CD4-positive, alpha-beta T cell (primary cell): ENCODE data around the gene GABARAP. TPM values are rescaled to one million over a fixed set of nuclear protein-coding genes. Genes with fewer than 3 reads are reported as not detected.

Source experiments
- ATAC-seq: fragments of 200-7000 bp; cut with Tn5 transposase; one replicate; pipeline ENCODE4 v1.10.0; 2022; ENCODE audit warnings: mild to moderate bottlenecking; ENCODE audit not compliant: poor library complexity
- CTCF ChIA-PET: fragments of 350-600 bp; sonication (Branson Sonifier 250); formaldehyde crosslinking; loops from one replicate; lab custom pipeline; 2021; ENCODE audit warnings: antibody characterized with exemption, inconsistent platforms; lab: Charles Lee
- POLR2A ChIA-PET: fragments of 350-600 bp; sonication (Branson Sonifier 250); formaldehyde crosslinking; loops from one replicate; lab custom pipeline; 2021; ENCODE audit warnings: antibody characterized with exemption, inconsistent platforms; lab: Charles Lee
- DNase-seq, 14 experiments: peaks; one replicate each; pipeline ENCODE4 v3.0.0-alpha.2; 2013 to 2020; ENCODE audit warnings: mixed read lengths in 2 of 14
- H3K27ac ChIP-seq, 2 donors: one replicate each; pipeline versions ENCODE4 v1.5.1 to v1.7.0; 2013; ENCODE audit warnings: low read length in 2 of 2, low read depth in 1 of 2, mild to moderate bottlenecking in 1 of 2
- H3K27me3 ChIP-seq, 2 experiments: 1 replicate in 1 of 2; 2 replicates in 1 of 2; pipeline versions ENCODE4 v1.6.1 to v1.7.0; 2013; ENCODE audit warnings: low read length in 2 of 2, control low read depth in 1 of 2, mild to moderate bottlenecking in 1 of 2, moderate library complexity in 1 of 2; ENCODE audit not compliant: insufficient read depth in 2 of 2, control insufficient read depth in 1 of 2
- H3K36me3 ChIP-seq: one replicate; pipeline ENCODE4 v1.6.1; 2013; ENCODE audit warnings: low read length, control low read depth; ENCODE audit not compliant: insufficient read depth
- H3K4me1 ChIP-seq: one replicate; pipeline ENCODE4 v1.6.1; 2013; ENCODE audit warnings: low read length, control low read depth; ENCODE audit not compliant: insufficient read depth
- H3K4me3 ChIP-seq: one replicate; pipeline ENCODE4 v1.5.1; 2013; ENCODE audit warnings: mild to moderate bottlenecking, low read length, moderate library complexity
- H3K9me3 ChIP-seq, 2 experiments: 1 replicate in 1 of 2; 2 replicates in 1 of 2; pipeline versions ENCODE4 v1.6.1 to v1.7.0; 2013; ENCODE audit warnings: low read length in 2 of 2, mild to moderate bottlenecking in 2 of 2, control low read depth in 1 of 2, moderate library complexity in 1 of 2; ENCODE audit not compliant: control insufficient read depth in 1 of 2, insufficient read depth in 1 of 2
- H3K27ac Mint-ChIP-seq: one replicate; pipeline ENCODE4 v1.8.0; 2020; ENCODE audit warnings: mixed read lengths
- H3K27me3 Mint-ChIP-seq: one replicate; pipeline ENCODE4 v1.8.0; 2021; ENCODE audit warnings: mixed read lengths
- H3K36me3 Mint-ChIP-seq: one replicate; pipeline ENCODE4 v1.8.0; 2021; ENCODE audit warnings: low read depth, mixed read lengths
- H3K4me1 Mint-ChIP-seq: one replicate; pipeline ENCODE4 v1.8.0; 2021; ENCODE audit warnings: low read depth, mixed read lengths
- H3K4me3 Mint-ChIP-seq: one replicate; pipeline ENCODE4 v1.8.0; 2020; ENCODE audit warnings: mild to moderate bottlenecking, mixed read lengths
- H3K9me3 Mint-ChIP-seq: one replicate; pipeline ENCODE4 v1.8.0; 2020; ENCODE audit warnings: mixed read lengths
- CTCF ChIP-seq: fragments of 200-600 bp; IDR thresholded peaks from one replicate; pipeline ENCODE4 v1.8.0; 2022; ENCODE audit warnings: antibody characterized with exemption, mild to moderate bottlenecking
- intact Hi-C, 2 experiments: fragments of 100-400 bp; cut with DNase I in 1 of 2; cut with micrococcal nuclease in 1 of 2; formaldehyde crosslinking; loops; one replicate each; pipeline versions ENCODE4 v1.15.1 to v1.9.0; 2023 to 2025; cut with DNase I, micrococcal nuclease
- total RNA-seq, 174 experiments: library from RNA in 2 of 174; stranded (reverse) in 2 of 174; gene quantifications; one replicate each; pipeline ENCODE4 v1.2.3 and lab custom pipeline; 2021 to 2026

Gene GABARAP
- total RNA-seq, 2 experiments from 2014 or later, result 182 to 195 TPM

- peak overlapping the region; percentile 93 for H3K27ac Mint-ChIP-seq
- DNase-seq, result peak in 4 of 14 experiments; percentile 21 to 64 (median 46)
Measured at GRCh38 chr17:7215652-7216180, 26.5 kb downstream of the GABARAP start.

GRCh38 chr17:7215136-7215638 lies 27.1 kb downstream of the GABARAP start:
- peaks cover 5% of the 10 kb centered on the region for H3K27me3 Mint-ChIP-seq
- intact Hi-C loops, result loop anchor here in 1 of 2 experiments (5.0 kb wide), 1 partner anchor 37 kb away; the partner anchor contains the start of genes CTDNEP1 and ELP5
- peak; percentile 0 for TF ChIP-seq CTCF
- DNase-seq (no peak), ATAC-seq (no peak)
- peaks cover 75% of the 10 kb centered on the region for H3K4me1 ChIP-seq
- peak overlapping the region; percentile 85 to 99 for H3K27ac ChIP-seq
- peak overlapping the region; percentile 64 for H3K4me3 ChIP-seq
- H3K27me3 ChIP-seq, result no peaks in the 10 kb centered on the region
- H3K27ac Mint-ChIP-seq, result peak overlapping the region; percentile 93
- H3K36me3 Mint-ChIP-seq, result no peaks in the 10 kb centered on the region
- H3K4me3 Mint-ChIP-seq, result peak overlapping the region; percentile 93
- peaks cover 70% of the 10 kb centered on the region for H3K4me1 Mint-ChIP-seq
- H3K9me3 Mint-ChIP-seq, result no peaks in the 10 kb centered on the region
- H3K9me3 ChIP-seq, result no peaks in the 10 kb centered on the region
- POLR2A ChIA-PET, result interaction anchor here (0.9 to 13.1 kb wide), 6 partner anchors 10 to 471 kb away, joined by 3 to 234 read pairs (median 5); partner anchors contain the start of genes CTDNEP1, DVL2, ELP5 and GABARAP
- CTCF ChIA-PET, result interaction anchor here (1.0 to 2.7 kb wide), 6 partner anchors 10 to 217 kb away, joined by 3 to 13 read pairs (median 4); partner anchors contain the start of genes CTDNEP1, DVL2 and ELP5
- H3K36me3 ChIP-seq, result no peaks in the 10 kb centered on the region

More at GRCh38 chr17:7215652-7216180, 26.5 kb downstream of the GABARAP start:
- ATAC-seq, result no peak
- TF ChIP-seq CTCF, result no peak
- H3K4me1 Mint-ChIP-seq, result peaks cover 73% of the 10 kb centered on the region
- H3K4me3 Mint-ChIP-seq, result peak overlapping the region; percentile 93
- Histone ChIP-seq H3K27me3 (no peaks in the 10 kb centered on the region), H3K4me3 (no peak overlapping the region), H3K27ac (peak overlapping the region; percentile 85 to 99), H3K9me3 (no peaks in the 10 kb centered on the region), H3K4me1 (peaks cover 80% of the 10 kb centered on the region), H3K36me3 (no peaks in the 10 kb centered on the region)
- H3K9me3 Mint-ChIP-seq, result no peaks in the 10 kb centered on the region
- no peaks in the 10 kb centered on the region for H3K36me3 Mint-ChIP-seq
- H3K27me3 Mint-ChIP-seq, result peaks cover 5% of the 10 kb centered on the region
- intact Hi-C loops, result loop anchor here in 1 of 2 experiments (5.0 kb wide), 1 partner anchor 37 kb away; the partner anchor contains the start of genes CTDNEP1 and ELP5
- CTCF ChIA-PET, result interaction anchor here (2.7 kb wide), 1 partner anchor 10 kb away, joined by 13 read pairs; no protein-coding TSS in a partner anchor
- POLR2A ChIA-PET, result interaction anchor here (0.9 to 13.1 kb wide), 2 partner anchors 22 to 471 kb away, joined by 3 to 234 read pairs; partner anchors contain the start of genes DVL2, GABARAP, PHF23 and TP53

- H3K27me3 Mint-ChIP-seq, result peaks cover 5% of the 10 kb centered on the region
- peaks cover 70% of the 10 kb centered on the region for H3K4me1 Mint-ChIP-seq
- Histone ChIP-seq H3K36me3 (no peaks in the 10 kb centered on the region), H3K4me1 (peaks cover 70% of the 10 kb centered on the region), H3K27ac (peak overlapping the region; percentile 85 to 99), H3K9me3 (no peaks in the 10 kb centered on the region), H3K4me3 (peak overlapping the region; percentile 64), H3K27me3 (no peaks in the 10 kb centered on the region)
- H3K36me3 Mint-ChIP-seq, result no peaks in the 10 kb centered on the region
- H3K4me3 Mint-ChIP-seq, result peak overlapping the region; percentile 93
- peak overlapping the region; percentile 93 for H3K27ac Mint-ChIP-seq
- peak; percentile 56 for TF ChIP-seq CTCF
- H3K9me3 Mint-ChIP-seq, result no peaks in the 10 kb centered on the region
- intact Hi-C loops, result loop anchor here (1.0 to 5.0 kb wide), 3 partner anchors 9 to 38 kb away; partner anchors contain the start of genes CTDNEP1 (in 1 of the 2), ELP5 (in 1 of the 2) and GABARAP (in 1 of the 2)
- POLR2A ChIA-PET, result interaction anchor here (0.7 to 13.1 kb wide), 9 partner anchors 9 to 1074 kb away, joined by 3 to 234 read pairs (median 5); partner anchors contain the start of genes ACAP1, CTDNEP1, DVL2 and ELP5
- DNase-seq (peak; percentile 97 to 100 (median 99)), ATAC-seq (peak; percentile 72)
- CTCF ChIA-PET, result interaction anchor here (0.8 to 2.7 kb wide), 9 partner anchors 9 to 218 kb away, joined by 3 to 13 read pairs (median 4); partner anchors contain the start of genes CTDNEP1, DVL2, ELP5 and GABARAP
Measured at GRCh38 chr17:7214300-7215135, 27.7 kb downstream of the GABARAP start.
